HG03378 (cell line): Measurements from ENCODE around the gene ZNF697.
"Not testable (repeated sequence)": the region's sequence is repeated elsewhere in the genome, so short reads cannot be mapped to it uniquely, and the experiment has no call there.

Source experiments
- ATAC-seq: cut with Tn5 transposase; IDR thresholded peaks from one replicate; pipeline ENCODE4 v1.9.1; 2021; ENCODE audit warnings: mild to moderate bottlenecking, moderate library complexity; ENCODE audit not compliant: unreplicated experiment

ZNF697 gene

DNA sequence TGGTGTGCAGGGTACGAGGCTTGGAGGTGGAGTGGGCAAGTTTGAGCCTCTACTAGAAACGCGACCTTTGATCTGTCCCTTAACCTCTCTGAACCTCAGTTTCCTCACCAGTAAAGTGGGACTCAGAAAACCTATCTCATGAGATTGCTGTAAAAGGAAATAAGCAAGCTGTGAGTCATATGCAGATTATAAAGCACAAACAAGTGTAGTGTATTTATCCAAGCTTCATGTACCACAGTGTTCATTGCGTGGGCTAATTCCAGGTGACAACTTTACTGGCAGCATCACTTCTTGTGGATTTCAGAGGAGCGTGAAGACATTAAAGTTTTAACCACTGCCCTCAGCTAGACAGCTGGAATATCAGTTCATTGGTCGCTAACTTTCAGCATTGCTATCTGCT, 44.4 kb downstream of the ZNF697 start:
- no peak for ATAC-seq

DNA sequence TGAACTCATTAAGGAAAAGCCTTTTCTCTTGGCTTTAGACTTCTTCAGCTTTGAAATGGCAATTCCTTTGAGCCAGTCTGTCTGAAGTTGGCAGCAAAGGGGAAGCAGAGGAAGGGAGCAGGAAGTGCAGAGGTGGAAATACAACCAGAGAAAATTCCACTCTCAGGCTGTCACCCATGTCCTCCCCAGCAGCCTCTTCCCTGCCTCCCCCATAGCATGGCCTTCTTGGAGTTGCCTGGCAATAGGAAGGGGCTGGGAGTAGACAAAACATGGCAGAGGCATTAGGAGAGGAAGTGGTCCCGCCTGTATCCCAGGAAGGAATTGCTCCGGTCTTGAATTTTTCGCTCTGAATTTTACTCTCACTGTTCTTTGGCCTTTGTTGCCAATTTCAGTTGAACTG, 44.8 kb downstream of the ZNF697 start:
- ATAC-seq, result not testable (repeated sequence)

DNA sequence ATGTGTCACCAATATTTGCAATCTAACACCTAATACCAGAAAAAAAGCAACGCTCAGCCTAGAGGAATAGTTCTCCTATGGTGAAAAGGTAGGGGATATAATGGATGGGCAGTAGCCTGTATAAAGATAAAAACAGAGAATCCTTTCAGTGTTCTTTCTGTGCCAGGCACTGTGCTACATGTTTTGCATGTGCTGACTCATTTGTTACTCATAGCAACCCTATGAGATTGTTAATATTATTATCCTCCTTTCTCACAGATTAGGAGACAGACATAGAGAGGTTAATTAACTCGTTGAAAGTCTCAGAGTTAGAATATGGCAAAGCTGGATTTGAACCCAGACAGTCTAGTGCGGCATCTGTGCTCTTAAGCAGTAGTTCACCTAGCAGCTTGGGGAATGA, 45.3 kb downstream of the ZNF697 start:
- ATAC-seq, result not testable (repeated sequence)

DNA sequence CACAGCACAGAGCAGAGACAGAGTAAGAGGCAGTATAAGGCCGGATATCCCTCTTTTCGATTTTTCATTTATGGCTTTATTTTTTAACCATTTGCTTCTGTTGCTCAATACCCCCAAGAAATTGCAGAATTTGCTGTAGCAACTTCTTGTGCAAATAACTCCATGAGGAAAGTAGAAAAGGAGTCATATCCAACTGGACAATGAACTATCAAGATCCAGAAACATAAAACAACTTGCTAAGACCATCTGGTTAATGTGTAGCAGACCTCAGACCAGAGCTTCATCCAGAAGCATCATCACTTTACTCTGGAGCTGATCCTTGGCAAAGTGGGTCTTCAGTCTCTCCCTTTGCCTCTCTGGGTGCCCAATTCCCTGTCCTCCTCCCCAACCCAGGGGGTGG, 45.9 kb downstream of the ZNF697 start:
- ATAC-seq, result no peak

DNA sequence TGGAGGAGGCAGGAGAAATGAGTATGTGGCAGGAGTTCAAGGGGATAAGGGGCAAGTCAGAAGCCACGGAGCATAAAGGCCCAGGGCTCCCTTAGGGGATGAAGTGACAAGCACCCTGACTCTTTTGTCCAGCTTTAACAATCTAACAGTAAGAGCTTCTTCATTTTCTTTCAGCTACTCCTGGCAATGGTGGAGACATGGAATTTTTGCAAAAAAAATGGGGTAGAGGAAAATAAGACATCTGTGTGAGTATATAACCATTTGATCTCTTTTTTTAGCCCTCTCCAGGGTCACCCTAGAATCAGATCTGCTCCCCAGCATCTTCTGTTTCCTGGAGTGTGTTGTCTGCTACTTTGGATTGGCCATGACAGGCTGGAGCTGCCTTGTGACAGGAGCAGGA, 47.1 kb downstream of the ZNF697 start:
- no peak for ATAC-seq

DNA sequence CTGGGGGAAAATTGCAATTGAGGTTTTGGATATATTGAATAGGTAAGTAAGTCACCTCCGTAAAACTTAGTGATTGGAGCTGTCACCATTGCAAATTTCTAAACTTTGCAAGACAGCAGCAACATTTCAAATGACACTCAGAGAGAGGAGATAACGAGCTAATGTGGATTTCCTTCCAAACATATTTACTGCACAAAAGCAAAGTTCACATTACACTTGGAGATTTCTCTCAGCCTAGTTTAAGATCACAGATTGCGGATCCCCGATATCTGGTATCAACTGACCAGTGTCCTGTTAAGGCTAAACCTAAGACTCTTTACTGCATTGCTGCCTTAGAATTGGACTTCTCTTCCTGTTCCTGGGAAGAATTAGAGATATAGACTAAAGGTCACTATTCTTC, 47.5 kb downstream of the ZNF697 start:
- no peak for ATAC-seq

DNA sequence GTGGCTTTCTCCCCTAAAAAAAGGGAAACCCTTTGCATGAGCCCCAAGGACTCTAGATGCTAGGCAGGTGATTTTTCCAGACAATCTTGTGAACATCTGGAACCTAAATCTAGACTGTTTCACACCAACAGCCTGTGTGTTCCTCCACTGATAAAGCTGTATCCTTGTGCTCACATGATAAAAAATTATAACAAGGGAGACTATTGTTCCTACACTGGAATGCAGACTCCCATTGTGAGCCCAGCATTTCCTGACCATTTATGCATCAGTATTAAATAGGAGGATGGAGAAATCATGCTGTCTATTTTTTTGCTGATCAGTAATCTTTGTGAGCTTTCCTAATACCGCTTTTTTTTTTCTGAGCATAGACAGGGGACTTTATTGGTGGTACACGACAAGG, 52.5 kb downstream of the ZNF697 start:
- ATAC-seq, result no peak

DNA sequence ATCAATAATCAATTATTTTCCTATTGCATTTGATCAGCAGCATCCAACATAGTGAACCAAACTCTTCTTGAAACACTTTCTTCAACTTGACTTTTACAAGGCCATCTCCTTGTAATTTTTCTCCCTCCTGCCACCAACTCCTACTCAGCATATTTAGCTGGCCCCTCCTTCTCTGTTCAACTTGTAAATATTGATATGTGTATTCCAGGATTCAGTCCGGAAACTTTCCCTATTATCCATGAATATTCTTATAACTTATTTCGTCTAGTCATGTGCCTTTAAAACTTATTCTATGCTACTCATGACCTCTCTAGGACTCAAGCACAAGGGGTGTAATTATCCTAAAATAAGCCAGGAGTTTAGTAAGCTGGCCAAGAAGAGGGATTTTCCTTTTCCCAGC, 52.9 kb downstream of the ZNF697 start:
- ATAC-seq, result no peak

DNA sequence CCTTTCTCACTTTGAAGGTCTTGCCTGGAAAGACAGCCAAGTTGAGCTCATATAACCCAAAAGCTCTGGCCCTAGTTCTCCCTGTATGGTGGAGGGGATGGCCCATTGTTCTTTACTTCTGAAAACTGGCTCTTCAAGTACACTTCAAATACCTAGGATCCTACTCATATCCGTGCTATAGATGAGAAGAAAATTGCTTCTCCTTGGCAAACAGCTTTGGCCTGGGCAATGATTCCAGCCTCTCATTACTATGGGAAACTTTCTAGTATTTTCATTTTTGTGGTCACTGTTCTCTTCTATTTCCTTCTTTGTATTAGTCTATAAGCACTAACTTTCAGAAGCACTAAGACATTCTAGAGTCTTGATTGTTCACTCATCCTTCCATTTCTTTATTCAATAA, 53.7 kb downstream of the ZNF697 start:
- no peak for ATAC-seq

DNA sequence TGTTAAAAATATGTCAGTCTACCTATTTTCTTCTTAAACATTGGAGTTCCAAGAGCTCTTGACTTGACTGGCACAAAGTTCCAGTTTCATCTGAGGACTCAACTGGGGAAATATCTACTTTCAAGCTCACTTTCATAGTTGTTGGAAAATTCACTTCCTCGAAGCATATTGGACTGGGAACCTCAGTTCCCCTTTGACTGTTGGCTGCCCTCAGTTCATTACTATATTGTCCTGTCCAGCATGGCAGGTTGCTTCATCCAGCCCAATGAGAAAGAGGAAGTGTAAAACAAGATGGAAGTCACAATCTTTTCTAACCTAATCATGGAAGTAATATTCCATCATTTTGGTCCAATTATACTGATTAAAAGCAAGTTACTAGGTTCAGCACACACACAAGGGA, 54.3 kb downstream of the ZNF697 start:
- no peak for ATAC-seq

DNA sequence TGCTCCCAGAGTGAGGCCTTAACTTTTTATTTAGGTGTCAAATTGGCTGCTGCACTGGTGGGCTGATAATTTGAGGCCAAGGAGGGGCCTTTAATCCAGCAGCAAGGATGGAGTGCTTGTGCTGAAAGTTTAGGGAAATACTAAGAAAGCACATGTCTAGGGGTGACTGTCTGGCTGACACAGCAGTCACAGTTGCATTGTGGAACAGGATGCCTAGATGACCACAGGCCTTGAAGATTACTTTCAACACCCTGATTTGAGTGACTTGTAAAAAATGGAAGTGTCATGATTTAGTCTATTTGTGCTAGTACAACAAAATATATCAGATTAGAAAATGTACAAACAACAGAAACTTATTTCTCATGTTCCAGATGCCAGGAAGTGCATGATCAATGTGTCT, 57.7 kb downstream of the ZNF697 start:
- ATAC-seq, result no peak

DNA sequence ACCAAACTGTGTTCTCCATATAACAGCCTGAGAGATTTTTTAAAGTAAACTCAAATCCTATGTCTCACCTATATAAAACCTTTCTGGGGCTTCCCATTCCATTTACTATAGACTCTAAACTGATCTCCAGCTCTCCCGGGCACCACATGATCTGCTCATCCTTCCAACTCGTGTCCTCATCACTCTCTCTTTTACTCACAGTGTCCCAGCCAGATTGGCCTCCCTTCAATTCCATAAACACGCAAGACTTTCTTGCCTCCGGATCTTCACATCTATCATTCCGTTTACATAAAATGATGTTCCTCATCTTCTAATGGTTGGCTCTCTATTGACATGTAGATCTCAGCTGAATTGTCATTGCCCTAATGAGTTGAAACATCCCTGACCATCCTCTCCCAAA, 59.4 kb downstream of the ZNF697 start:
- ATAC-seq, result no peak

DNA sequence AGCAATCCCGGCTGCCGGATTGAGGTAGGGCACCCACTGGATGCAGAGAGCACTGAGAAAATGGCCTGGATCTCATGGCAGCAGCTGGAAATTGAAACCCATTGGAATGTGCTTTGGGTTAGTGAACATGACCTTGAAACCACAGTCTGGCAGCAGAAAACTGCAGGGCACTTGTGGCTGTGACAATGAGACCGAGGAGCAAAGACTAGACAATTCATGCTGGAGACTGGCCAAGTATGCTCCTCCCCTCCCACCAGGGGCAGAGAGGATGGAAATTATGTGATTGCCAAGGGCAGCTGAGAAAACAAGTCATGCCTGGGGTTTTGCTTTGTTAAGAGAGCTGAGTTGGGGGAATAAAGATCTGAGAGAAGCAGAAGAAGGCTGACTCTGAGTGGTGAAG, 60.7 kb downstream of the ZNF697 start:
- no peak for ATAC-seq

DNA sequence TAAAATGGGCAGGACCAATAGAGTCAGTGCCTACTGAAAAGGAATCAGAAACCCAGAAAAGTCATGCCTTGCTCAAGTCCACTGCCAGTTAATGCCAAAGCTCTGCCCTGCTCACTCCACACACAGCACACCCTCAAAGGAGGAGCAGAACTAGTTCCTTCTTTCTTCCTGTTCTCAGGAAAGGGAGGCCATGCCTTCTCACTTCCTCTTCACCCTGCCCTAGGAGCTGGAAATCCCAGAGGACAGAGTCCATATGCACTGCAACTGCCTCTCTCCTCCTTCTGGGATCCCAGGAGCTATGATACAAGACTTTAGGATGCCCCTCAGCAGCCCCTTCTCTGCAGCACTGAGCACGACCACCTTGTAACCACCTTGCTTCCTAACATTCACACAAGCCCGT, 62.3 kb downstream of the ZNF697 start:
- ATAC-seq, result not testable (repeated sequence)

DNA sequence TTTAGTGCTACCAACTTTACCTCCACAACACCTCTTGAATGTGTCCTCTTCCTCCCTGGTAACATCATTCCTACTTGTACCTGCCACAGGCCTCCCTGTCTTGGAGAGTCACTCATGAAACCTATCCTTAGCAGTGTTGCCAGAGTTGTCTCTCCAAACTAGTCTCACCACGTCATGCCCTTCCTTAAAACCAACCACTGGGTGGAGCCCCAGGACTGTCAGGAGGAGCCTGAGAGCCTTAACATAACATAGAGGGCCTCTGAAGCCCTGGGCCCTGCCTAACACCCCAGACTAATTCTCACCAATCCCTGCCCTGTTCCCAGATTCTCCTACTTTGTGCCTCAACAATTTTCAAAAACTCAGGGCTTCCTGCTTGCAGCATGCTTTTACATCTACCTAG, 65.3 kb downstream of the ZNF697 start:
- ATAC-seq, result no peak

DNA sequence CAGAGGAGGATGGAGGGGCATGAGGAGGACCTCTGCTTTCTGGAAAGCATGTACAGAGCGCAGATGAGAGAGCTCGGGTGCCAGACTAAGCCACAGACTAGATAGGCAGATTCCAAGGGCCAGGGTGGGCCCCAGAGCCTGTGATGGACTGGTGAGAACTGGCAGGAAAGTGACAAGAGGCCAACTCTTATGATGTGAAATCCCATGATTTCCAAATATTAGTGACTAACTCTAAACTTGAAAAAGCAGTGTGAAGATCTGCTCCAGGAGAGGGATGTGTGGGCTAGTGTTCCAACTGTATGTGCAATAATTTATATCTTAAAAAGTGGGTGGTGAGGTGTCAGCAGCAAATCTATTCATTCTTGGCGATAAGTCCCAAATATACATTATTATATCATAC, 67.0 kb downstream of the ZNF697 start:
- not testable (repeated sequence) for ATAC-seq

DNA sequence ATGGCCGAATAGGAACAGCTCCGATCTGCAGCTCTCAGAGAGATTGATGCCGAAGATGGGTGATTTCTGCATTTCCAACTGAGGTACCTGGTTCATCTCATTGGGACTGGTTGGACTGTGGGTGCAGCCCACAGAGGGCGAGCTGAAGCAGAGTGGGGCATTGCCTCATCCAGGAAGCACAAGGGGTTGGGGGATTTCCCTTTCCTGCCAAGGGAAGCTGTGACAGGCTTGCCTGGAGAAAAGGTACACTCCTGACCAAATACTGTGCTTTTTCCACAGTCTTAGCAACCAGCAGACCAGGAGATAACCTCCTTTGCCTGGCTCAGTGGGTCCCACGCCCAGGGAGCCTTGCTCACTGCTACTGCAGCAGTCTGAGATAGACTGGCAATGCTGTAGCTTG, 74.2 kb downstream of the ZNF697 start:
- no peak for ATAC-seq

DNA sequence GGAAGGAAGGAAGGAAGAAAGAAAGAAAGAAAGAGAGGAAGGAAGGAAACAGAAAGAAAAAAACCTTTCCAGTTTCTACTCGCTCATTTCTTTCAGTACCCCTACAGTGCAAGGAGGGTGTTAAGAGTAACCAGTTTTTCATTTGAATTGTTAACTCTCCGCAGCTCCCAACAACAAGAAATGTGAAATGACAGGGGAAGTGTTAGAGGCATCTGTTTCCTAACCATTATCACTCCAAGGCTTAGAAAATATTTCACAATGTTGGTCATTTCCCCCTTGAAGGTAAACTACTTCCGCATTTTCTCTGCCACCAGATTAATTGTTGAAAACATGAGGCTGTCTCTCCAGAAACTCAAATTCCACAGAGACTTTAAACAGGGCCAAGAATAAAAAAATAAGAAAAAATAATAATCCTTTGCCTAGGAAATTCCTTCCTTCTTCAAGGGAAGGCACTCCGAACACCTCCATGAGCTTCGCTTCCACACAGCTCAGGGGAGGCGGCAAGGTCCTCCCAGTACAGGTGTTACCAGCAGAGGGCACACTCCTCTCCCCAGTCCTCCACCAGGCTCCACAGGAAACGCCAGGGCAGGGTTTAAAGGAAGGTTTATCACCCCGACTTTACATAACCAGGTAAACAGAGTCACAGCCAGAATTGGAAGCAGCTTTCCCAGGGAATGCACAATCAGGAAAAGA, 78.0 kb downstream of the ZNF697 start:
- ATAC-seq, result not testable (repeated sequence)
